IMR-90 (cell line): ENCODE data around the gene TSPAN32. TPM values are rescaled to one million over a fixed set of nuclear protein-coding genes. Genes with fewer than 3 reads are reported as not detected.

Source experiments
- ATAC-seq: fragments of 200-7000 bp; cut with Tn5 transposase; 2 replicates; pipeline ENCODE4 v1.9.1; 2020; ENCODE audit warnings: low read depth, mild to moderate bottlenecking, moderate library complexity
- BruUV-seq: library from RNA; stranded (reverse); fragments of 400-500 nt; replicated peaks from 2 replicates; lab custom pipeline; 2021; lab: Mats Ljungman, UMichigan
- CTCF ChIA-PET: fragments of 300-600 bp; formaldehyde crosslinking; extraction: SDS; loops from one replicate; lab custom pipeline; 2021; ENCODE audit warnings: antibody characterized with exemption; lab: Yijun Ruan, JAX
- POLR2A ChIA-PET: fragments of 300-600 bp; sonication (Branson Sonifier 250); formaldehyde crosslinking; loops from one replicate; lab custom pipeline; 2022; ENCODE audit warnings: antibody characterized with exemption; ENCODE audit not compliant: unreplicated experiment; lab: Charles Lee
- DNase-seq: peaks from one replicate; pipeline ENCODE4 v3.0.0; 2013
- H2AFZ ChIP-seq: replicated peaks from 2 replicates; pipeline ENCODE3; 2013; ENCODE audit warnings: low read length, mild to moderate bottlenecking; ENCODE audit not compliant: poor library complexity
- H2AK5ac ChIP-seq: 2 replicates; pipeline ENCODE4 v1.6.1; 2013; ENCODE audit warnings: low read depth, low read length, inconsistent platforms
- H2AK9ac ChIP-seq: replicated peaks from 2 replicates; pipeline ENCODE3; 2013; ENCODE audit warnings: mild to moderate bottlenecking, low read depth, low read length, moderate library complexity; ENCODE audit not compliant: poor library complexity
- H2BK120ac ChIP-seq: 2 replicates; pipeline ENCODE4 v1.6.1; 2013; ENCODE audit warnings: low read depth, low read length, inconsistent platforms
- H2BK15ac ChIP-seq: 3 replicates; pipeline ENCODE4 v1.6.1; 2013; ENCODE audit warnings: low read depth, low read length, inconsistent platforms
- H2BK20ac ChIP-seq: 2 replicates; pipeline ENCODE4 v1.6.1; 2013; ENCODE audit warnings: low read depth, mild to moderate bottlenecking, inconsistent platforms, low read length, moderate library complexity
- H2BK5ac ChIP-seq: 2 replicates; pipeline ENCODE4 v1.6.1; 2013; ENCODE audit warnings: mild to moderate bottlenecking, low read depth, low read length, inconsistent platforms; ENCODE audit not compliant: poor library complexity, severe bottlenecking
- H3K14ac ChIP-seq: replicated peaks from 2 replicates; pipeline ENCODE4 v1.6.1; 2013; ENCODE audit warnings: low read depth, low read length, inconsistent platforms
- H3K18ac ChIP-seq: 2 replicates; pipeline ENCODE4 v1.6.1; 2013; ENCODE audit warnings: low read depth, low read length, control low read depth
- H3K23ac ChIP-seq: 2 replicates; pipeline ENCODE4 v1.6.1; 2013; ENCODE audit warnings: low read depth, low read length, inconsistent platforms
- H3K27ac ChIP-seq: 2 replicates; pipeline ENCODE4 v1.5.1; 2013; ENCODE audit warnings: mild to moderate bottlenecking, control low read depth, low read length; ENCODE audit not compliant: insufficient read depth
- H3K27me3 ChIP-seq: 2 replicates; pipeline ENCODE4 v1.6.1; 2013; ENCODE audit warnings: low read length; ENCODE audit not compliant: control insufficient read depth, insufficient read depth
- H3K36me3 ChIP-seq: 2 replicates; pipeline ENCODE4 v1.6.1; 2013; ENCODE audit warnings: low read length, mixed read lengths; ENCODE audit not compliant: control insufficient read depth, insufficient read depth
- H3K4ac ChIP-seq: 2 replicates; pipeline ENCODE4 v1.6.1; 2013; ENCODE audit warnings: low read depth, low read length, inconsistent platforms
- H3K4me1 ChIP-seq: 2 replicates; pipeline ENCODE4 v1.6.1; 2013; ENCODE audit warnings: low read length, mixed read lengths; ENCODE audit not compliant: control insufficient read depth, insufficient read depth
- H3K4me2 ChIP-seq: 2 replicates; pipeline ENCODE4 v1.6.1; 2013; ENCODE audit warnings: low read depth, mild to moderate bottlenecking, control low read depth, low read length, moderate library complexity
- H3K4me3 ChIP-seq: 2 replicates; pipeline ENCODE4 v1.5.1; 2013; ENCODE audit warnings: low read depth, mild to moderate bottlenecking, control low read depth, low read length, moderate library complexity; ENCODE audit not compliant: insufficient read depth
- H3K56ac ChIP-seq: 2 replicates; pipeline ENCODE4 v1.6.1; 2013; ENCODE audit warnings: low read length, inconsistent platforms; ENCODE audit not compliant: insufficient read depth; ENCODE audit errors: extremely low read depth
- H3K79me1 ChIP-seq, 2 experiments: 2 replicates each; pipeline ENCODE4 v1.6.1; 2013; ENCODE audit warnings: low read length in 2 of 2, inconsistent platforms in 1 of 2, low read depth in 1 of 2
- H3K9ac ChIP-seq: 2 replicates; pipeline ENCODE4 v1.6.1; 2013; ENCODE audit warnings: low read depth, low read length, control low read depth
- H3K9me1 ChIP-seq: 2 replicates; pipeline ENCODE4 v1.6.1; 2013; ENCODE audit warnings: low read length, inconsistent platforms; ENCODE audit not compliant: insufficient read depth
- H3K9me3 ChIP-seq: 2 replicates; pipeline ENCODE4 v1.6.1; 2013; ENCODE audit warnings: low read length; ENCODE audit not compliant: control insufficient read depth, insufficient read depth
- H4K20me1 ChIP-seq: 2 replicates; pipeline ENCODE4 v1.6.1; 2013; ENCODE audit warnings: low read length, inconsistent platforms; ENCODE audit not compliant: insufficient read depth
- H4K5ac ChIP-seq: 2 replicates; pipeline ENCODE4 v1.6.1; 2013; ENCODE audit warnings: mild to moderate bottlenecking, low read depth, low read length, control low read depth
- H4K8ac ChIP-seq, 2 experiments: 2 replicates each; pipeline ENCODE4 v1.6.1; 2013; ENCODE audit warnings: low read depth in 2 of 2, low read length in 2 of 2, control low read depth in 1 of 2, inconsistent platforms in 1 of 2
- H4K91ac ChIP-seq: 2 replicates; pipeline ENCODE4 v1.6.1; 2013; ENCODE audit warnings: low read depth, low read length, inconsistent platforms; ENCODE audit not compliant: insufficient read depth
- BHLHE40 ChIP-seq: fragments of 150-350 bp; IDR thresholded peaks from 2 replicates; pipeline ENCODE4 v1.6.1; 2016; ENCODE audit warnings: mild to moderate bottlenecking, low read depth, low read length
- CHD1 ChIP-seq: IDR thresholded peaks from 2 replicates; pipeline ENCODE4 v1.6.1; 2012; ENCODE audit warnings: low read depth, low read length, improper control_type of control experiment
- ELK1 ChIP-seq: fragments of 150-350 bp; IDR thresholded peaks from 2 replicates; pipeline ENCODE4 v1.6.1; 2016; ENCODE audit warnings: low read depth, mild to moderate bottlenecking, low read length, moderate library complexity, borderline replicate concordance
- FOS ChIP-seq: fragments of 150-350 bp; IDR thresholded peaks from 2 replicates; pipeline ENCODE4 v1.6.1; 2016; ENCODE audit warnings: low read depth, low read length
- MAZ ChIP-seq: IDR thresholded peaks from 2 replicates; pipeline ENCODE4 v1.6.1; 2012; ENCODE audit warnings: low read depth, mild to moderate bottlenecking, low read length, improper control_type of control experiment, moderate library complexity, borderline replicate concordance
- POLR2A ChIP-seq: IDR thresholded peaks from 2 replicates; pipeline ENCODE4 v1.6.1; 2012; ENCODE audit warnings: mild to moderate bottlenecking, low read depth, low read length
- SMC3 ChIP-seq: fragments of 150-350 bp; IDR thresholded peaks from 2 replicates; pipeline ENCODE4 v1.6.1; 2016; ENCODE audit warnings: low read depth, mild to moderate bottlenecking, antibody characterized with exemption, low read length, moderate library complexity
- USF2 ChIP-seq: fragments of 150-350 bp; IDR thresholded peaks from 2 replicates; pipeline ENCODE4 v1.6.1; 2017; ENCODE audit warnings: mild to moderate bottlenecking, antibody characterized with exemption, low read length, low read depth
- WGBS, 2 experiments: methylation state at CpG; one replicate each; pipeline versions ENCODE4 v1.1.5 to v1.1.7; 2013; ENCODE audit warnings: missing lambda C conversion rate in 2 of 2; ENCODE audit not compliant: insufficient read length in 1 of 2; ENCODE audit errors: extremely low coverage in 2 of 2; 5-methylcytosine and 5-hydroxymethylcytosine counted together
- dilution Hi-C: fragments of 300-500 bp; cut with HindIII; formaldehyde crosslinking; loops from one replicate; pipeline ENCODE4 v1.14.3; 2018; ENCODE audit warnings: low sequenced_read_pairs; ENCODE audit not compliant: unreplicated experiment
- in situ Hi-C: fragments of 300-500 bp; cut with MboI; formaldehyde crosslinking; loops from 3 replicates; pipeline ENCODE4 v1.14.3; 2019; ENCODE audit warnings: low sequenced_read_pairs, inconsistent platforms, mixed read lengths
- intact Hi-C: fragments of 100-400 bp; cut with micrococcal nuclease; formaldehyde crosslinking; loops from 2 replicates; pipeline ENCODE4 v1.10.0; 2022
- polyA plus RNA-seq, 3 experiments: library from polyadenylated mRNA; depleted of rRNA; stranded (reverse); fragments of >200 nt; gene quantifications; 2 replicates each; pipeline ENCODE4 v1.2.3, GENCODE V29; 2012; ENCODE audit warnings: low replicate concordance in 1 of 3
- total RNA-seq: library from RNA; depleted of rRNA; stranded (reverse); fragments of >200 nt; gene quantifications from 2 replicates; pipeline ENCODE4 v1.2.3, GENCODE V29; 2012

TSPAN32 gene
- total and polyA plus RNA-seq, 2 of the 4 experiments (the other 2 are of a cell fraction) = 0.07 TPM; not detected in 1

- Histone ChIP-seq H4K5ac (no peak overlapping the region), H2BK20ac (no peak overlapping the region), H4K20me1 (no peaks in the 10 kb centered on the region), H3K4ac (no peak overlapping the region), H3K9me1 (no peaks in the 10 kb centered on the region), H4K91ac (no peak overlapping the region), H3K56ac (no peak overlapping the region), H3K9me3 (no peaks in the 10 kb centered on the region), H3K4me3 (no peak overlapping the region), H3K27me3 (peaks cover 29% of the 10 kb centered on the region), H2AFZ (no peak overlapping the region), H3K4me2 (no peak overlapping the region), H3K4me1 (no peaks in the 10 kb centered on the region), H4K8ac (no peak overlapping the region), H3K9ac (no peak overlapping the region), H2AK5ac (no peak overlapping the region), H2BK120ac (no peak overlapping the region), H3K79me1 (no peaks in the 10 kb centered on the region), H2BK15ac (no peak overlapping the region), H3K27ac (no peak overlapping the region), H3K14ac (no peak overlapping the region), H2AK9ac (no peak overlapping the region), H3K36me3 (no peaks in the 10 kb centered on the region), H3K23ac (no peak overlapping the region), H3K18ac (no peak overlapping the region), H2BK5ac (no peak overlapping the region)
- ChIA-PET CTCF (no interaction called here), POLR2A (no interaction called here)
- ATAC-seq (no peak), DNase-seq (no peak)
- TF ChIP-seq CHD1 (no peak), ELK1 (no peak), MAZ (no peak), POLR2A (no peak), FOS (no peak), USF2 (no peak), SMC3 (no peak), BHLHE40 (no peak)
- WGBS, 2 experiments = 60% methylated on average over 1 of the region's 14 CpGs; no CpG with 5 or more reads in 1 of the 2 experiments
- dilution Hi-C loops (no loop called here), in situ Hi-C loops (no loop called here), intact Hi-C loops (no loop called here)
- BruUV-seq = no TSS peak
Measured at GRCh38 chr11:2298131-2298794, 3.5 kb upstream of the TSPAN32 start.
